Measurements from ENCODE around the gene POLR2I. TPM values are rescaled to one million over a fixed set of nuclear protein-coding genes. Genes with fewer than 3 reads are reported as not detected.
A peak's percentile ranks its signal among the peaks of the same experiment; 100 is the strongest.

POLR2I gene
- total RNA-seq, 1 donor from 2014 or later: 66.4 TPM

- Mint-ChIP-seq H3K36me3 (ENCODE audit: low read depth, unreplicated experiment) (peaks cover 48% of the 10 kb centered on the region), H3K9me3 (ENCODE audit: unreplicated experiment) (no peaks in the 10 kb centered on the region), H3K4me3 (ENCODE audit: unreplicated experiment) (peak overlapping the region; percentile 62), H3K27ac (ENCODE audit: unreplicated experiment) (no peak overlapping the region), H3K4me1 (ENCODE audit: unreplicated experiment) (peaks cover 3% of the 10 kb centered on the region), H3K27me3 (ENCODE audit: unreplicated experiment) (peaks cover 9% of the 10 kb centered on the region)
- no peak for TF ChIP-seq CTCF (IDR thresholded peaks at IDR 0.05; ENCODE audit: unreplicated experiment)
- no peak for DNase-seq (ENCODE audit: low spot score)
Measured at GRCh38 chr19:36149673-36150406, 35.2 kb upstream of the POLR2I start.

GRCh38 chr19:36144624-36145023 lies 29.9 kb upstream of the POLR2I start:
- DNase-seq (ENCODE audit: low spot score): no peak
- Mint-ChIP-seq H3K4me3 (ENCODE audit: unreplicated experiment) (no peak overlapping the region), H3K4me1 (ENCODE audit: unreplicated experiment) (peaks cover 16% of the 10 kb centered on the region), H3K36me3 (ENCODE audit: low read depth, unreplicated experiment) (peaks cover 60% of the 10 kb centered on the region), H3K27me3 (ENCODE audit: unreplicated experiment) (peaks cover 18% of the 10 kb centered on the region), H3K27ac (ENCODE audit: unreplicated experiment) (no peak overlapping the region), H3K9me3 (ENCODE audit: unreplicated experiment) (no peaks in the 10 kb centered on the region)
- TF ChIP-seq CTCF (IDR thresholded peaks at IDR 0.05; ENCODE audit: unreplicated experiment): no peak

GRCh38 chr19:36142496-36142895 lies 27.8 kb upstream of the POLR2I start:
- no peak for TF ChIP-seq CTCF (IDR thresholded peaks at IDR 0.05; ENCODE audit: unreplicated experiment)
- Mint-ChIP-seq H3K27me3 (ENCODE audit: unreplicated experiment) (peaks cover 14% of the 10 kb centered on the region), H3K4me3 (ENCODE audit: unreplicated experiment) (peak overlapping the region; percentile 82), H3K27ac (ENCODE audit: unreplicated experiment) (no peak overlapping the region), H3K4me1 (ENCODE audit: unreplicated experiment) (peaks cover 16% of the 10 kb centered on the region), H3K9me3 (ENCODE audit: unreplicated experiment) (no peaks in the 10 kb centered on the region), H3K36me3 (ENCODE audit: low read depth, unreplicated experiment) (peaks cover 46% of the 10 kb centered on the region)
- DNase-seq (ENCODE audit: low spot score): no peak

GRCh38 chr19:36142046-36142445 lies 27.4 kb upstream of the POLR2I start:
- peaks cover 16% of the 10 kb centered on the region for H3K4me1 Mint-ChIP-seq (ENCODE audit: unreplicated experiment)
- H3K27ac Mint-ChIP-seq (ENCODE audit: unreplicated experiment): peak overlapping the region; percentile 87
- DNase-seq (ENCODE audit: low spot score): no peak
- peaks cover 44% of the 10 kb centered on the region for H3K36me3 Mint-ChIP-seq (ENCODE audit: low read depth, unreplicated experiment)
- peak overlapping the region; percentile 99 for H3K4me3 Mint-ChIP-seq (ENCODE audit: unreplicated experiment)
- H3K9me3 Mint-ChIP-seq (ENCODE audit: unreplicated experiment): no peaks in the 10 kb centered on the region
- peaks cover 10% of the 10 kb centered on the region for H3K27me3 Mint-ChIP-seq (ENCODE audit: unreplicated experiment)
- no peak for TF ChIP-seq CTCF (IDR thresholded peaks at IDR 0.05; ENCODE audit: unreplicated experiment)
